Thyroid gland (tissue), 4 donors: ENCODE results near the gene DISP1. TPM values are rescaled to one million over a fixed set of nuclear protein-coding genes. Genes with fewer than 3 reads are reported as not detected.

Experiments
- DNase-seq, 2 donors: peaks; one replicate each; pipeline ENCODE4 v3.0.0-alpha.2; 2019
- H3K27ac ChIP-seq, 3 donors: fragments of 200-600 bp; sonication (generic); 1 replicate in 2 of 3; 2 replicates in 1 of 3; pipeline ENCODE4 v1.5.1; 2016 to 2019; ENCODE audit warnings: mild to moderate bottlenecking in 1 of 3, moderate library complexity in 1 of 3
- H3K27me3 ChIP-seq: fragments of 200-600 bp; sonication (generic); one replicate; pipeline ENCODE4 v1.5.1; 2019
- H3K36me3 ChIP-seq, 2 donors: fragments of 200-600 bp; sonication (generic); one replicate each; pipeline ENCODE4 v1.5.1; 2016 to 2019
- H3K4me1 ChIP-seq, 2 donors: fragments of 200-600 bp; sonication (generic); one replicate each; pipeline ENCODE4 v1.5.1; 2017 to 2019
- H3K4me3 ChIP-seq, 3 donors: fragments of 200-600 bp; sonication (generic); replicated peaks in 1 of 3; 1 replicate in 2 of 3; 2 replicates in 1 of 3; pipeline ENCODE4 v1.5.1; 2016; ENCODE audit warnings: mild to moderate bottlenecking in 1 of 3
- H3K9me3 ChIP-seq: fragments of 200-600 bp; sonication (generic); one replicate; pipeline ENCODE4 v1.5.1; 2017
- POLR2A ChIP-seq, 2 donors: fragments of 450-650 bp; IDR thresholded peaks; one replicate each; pipeline ENCODE4 v1.6.1; 2017; ENCODE audit warnings: antibody characterized with exemption in 2 of 2, mild to moderate bottlenecking in 2 of 2, moderate library complexity in 1 of 2
- WGBS, 2 donors: methylation state at CpG; one replicate each; pipeline ENCODE4 v1.1.5; 2017; 5-methylcytosine and 5-hydroxymethylcytosine counted together
- intact Hi-C: fragments of 100-400 bp; cut with DNase I; formaldehyde crosslinking; loops from one replicate; pipeline ENCODE4 v1.15.1; 2023
- total RNA-seq, 4 donors: library from RNA; depleted of rRNA; stranded (reverse); fragments of >200 nt; gene quantifications; one replicate each; pipeline ENCODE4 v1.2.3, GENCODE V29; 2016
- TF ChIP-seq, protein P1 (sequence below), 6 experiments: fragments of 200-600 bp in 3 of 6; fragments of 450-650 bp in 3 of 6; sonication (generic) in 3 of 6; IDR thresholded peaks; one replicate each; pipeline ENCODE4 v1.5.1; 2016 to 2019; ENCODE audit warnings: antibody characterized with exemption in 6 of 6, mild to moderate bottlenecking in 2 of 6, inconsistent platforms in 1 of 6, moderate library complexity in 1 of 6

Gene DISP1, protein sequence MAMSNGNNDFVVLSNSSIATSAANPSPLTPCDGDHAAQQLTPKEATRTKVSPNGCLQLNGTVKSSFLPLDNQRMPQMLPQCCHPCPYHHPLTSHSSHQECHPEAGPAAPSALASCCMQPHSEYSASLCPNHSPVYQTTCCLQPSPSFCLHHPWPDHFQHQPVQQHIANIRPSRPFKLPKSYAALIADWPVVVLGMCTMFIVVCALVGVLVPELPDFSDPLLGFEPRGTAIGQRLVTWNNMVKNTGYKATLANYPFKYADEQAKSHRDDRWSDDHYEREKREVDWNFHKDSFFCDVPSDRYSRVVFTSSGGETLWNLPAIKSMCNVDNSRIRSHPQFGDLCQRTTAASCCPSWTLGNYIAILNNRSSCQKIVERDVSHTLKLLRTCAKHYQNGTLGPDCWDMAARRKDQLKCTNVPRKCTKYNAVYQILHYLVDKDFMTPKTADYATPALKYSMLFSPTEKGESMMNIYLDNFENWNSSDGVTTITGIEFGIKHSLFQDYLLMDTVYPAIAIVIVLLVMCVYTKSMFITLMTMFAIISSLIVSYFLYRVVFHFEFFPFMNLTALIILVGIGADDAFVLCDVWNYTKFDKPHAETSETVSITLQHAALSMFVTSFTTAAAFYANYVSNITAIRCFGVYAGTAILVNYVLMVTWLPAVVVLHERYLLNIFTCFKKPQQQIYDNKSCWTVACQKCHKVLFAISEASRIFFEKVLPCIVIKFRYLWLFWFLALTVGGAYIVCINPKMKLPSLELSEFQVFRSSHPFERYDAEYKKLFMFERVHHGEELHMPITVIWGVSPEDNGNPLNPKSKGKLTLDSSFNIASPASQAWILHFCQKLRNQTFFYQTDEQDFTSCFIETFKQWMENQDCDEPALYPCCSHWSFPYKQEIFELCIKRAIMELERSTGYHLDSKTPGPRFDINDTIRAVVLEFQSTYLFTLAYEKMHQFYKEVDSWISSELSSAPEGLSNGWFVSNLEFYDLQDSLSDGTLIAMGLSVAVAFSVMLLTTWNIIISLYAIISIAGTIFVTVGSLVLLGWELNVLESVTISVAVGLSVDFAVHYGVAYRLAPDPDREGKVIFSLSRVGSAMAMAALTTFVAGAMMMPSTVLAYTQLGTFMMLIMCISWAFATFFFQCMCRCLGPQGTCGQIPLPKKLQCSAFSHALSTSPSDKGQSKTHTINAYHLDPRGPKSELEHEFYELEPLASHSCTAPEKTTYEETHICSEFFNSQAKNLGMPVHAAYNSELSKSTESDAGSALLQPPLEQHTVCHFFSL (N-terminal part only)
- total RNA-seq = 10 to 100 TPM; 11.5 to 21.4 (median 15.9) TPM

DNA sequence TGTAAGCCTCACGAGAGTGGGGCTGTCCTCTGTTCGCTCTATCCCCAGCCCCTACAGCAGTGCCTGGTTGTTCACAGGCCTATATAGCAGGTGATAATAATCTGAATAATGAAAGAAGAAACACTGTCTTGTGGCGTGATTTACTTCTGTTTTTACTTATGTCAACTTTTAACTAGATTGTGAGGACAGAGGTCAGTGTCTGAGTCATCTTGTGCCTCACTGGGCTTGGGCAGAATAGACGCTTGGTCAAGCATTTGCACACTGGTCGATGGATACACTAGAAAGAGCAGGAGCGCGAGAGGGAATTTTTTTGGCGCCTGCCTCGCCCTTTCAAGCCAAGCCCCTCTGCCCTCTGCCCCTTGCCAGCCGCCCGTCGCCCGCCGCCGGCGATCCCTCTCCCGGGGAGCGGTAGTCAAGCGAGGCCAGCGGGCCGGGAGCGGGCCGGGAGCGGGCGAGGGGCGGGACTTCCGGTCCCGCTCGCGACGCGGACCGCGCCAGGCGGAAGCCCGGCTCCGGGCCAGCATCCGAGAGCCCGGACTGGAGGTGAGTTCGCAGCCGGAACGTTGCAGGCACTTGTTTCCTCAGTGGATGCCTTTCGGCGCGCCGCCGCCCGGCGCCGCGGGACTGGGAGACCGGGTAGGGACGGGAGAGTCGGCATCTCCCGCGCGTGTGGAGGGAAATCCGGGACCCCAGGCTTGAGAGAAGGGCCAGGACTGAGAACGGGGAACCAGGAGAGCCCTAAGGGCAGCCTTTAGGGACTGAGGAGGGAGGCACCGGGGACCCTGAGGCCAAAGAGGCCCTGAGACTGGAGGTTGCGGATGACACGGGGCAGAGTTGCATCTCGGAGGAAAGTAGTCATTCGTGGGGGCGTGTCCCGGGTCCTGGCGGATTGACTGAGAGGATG, at the start of gene DISP1:
DISP1 (plus strand) TSS at position 504 of the 904 bp plus-strand sequence. CDS start 127,785 bp downstream, outside the sequence.
- WGBS, 2 donors = 5 to 14% methylated on average over 14 to 29 of the region's 67 CpGs

DNA sequence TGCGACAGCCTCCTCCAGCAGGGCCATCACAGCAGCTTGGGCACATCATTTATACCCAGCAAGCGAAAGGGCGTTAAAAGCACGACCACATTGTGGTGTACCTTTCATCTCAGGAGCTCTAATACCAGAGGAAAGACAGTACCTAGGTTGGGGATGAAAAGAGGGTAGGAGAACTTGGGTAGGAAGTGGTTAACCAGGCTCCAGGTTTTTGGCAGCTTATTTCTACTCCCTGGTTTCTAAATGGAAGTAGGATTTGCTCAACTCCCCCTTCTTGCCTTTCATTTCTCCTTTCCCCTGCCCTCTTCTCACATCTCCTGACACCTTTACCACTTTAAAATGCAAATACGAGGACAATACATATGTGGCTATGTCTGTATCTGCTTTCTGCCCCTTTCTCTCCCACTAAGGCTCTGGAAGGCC, 47.7 kb upstream of the DISP1 start:
- no peak for TF ChIP-seq POLR2A (IDR thresholded peaks at IDR 0.05)
- TF ChIP-seq, protein P1, sequence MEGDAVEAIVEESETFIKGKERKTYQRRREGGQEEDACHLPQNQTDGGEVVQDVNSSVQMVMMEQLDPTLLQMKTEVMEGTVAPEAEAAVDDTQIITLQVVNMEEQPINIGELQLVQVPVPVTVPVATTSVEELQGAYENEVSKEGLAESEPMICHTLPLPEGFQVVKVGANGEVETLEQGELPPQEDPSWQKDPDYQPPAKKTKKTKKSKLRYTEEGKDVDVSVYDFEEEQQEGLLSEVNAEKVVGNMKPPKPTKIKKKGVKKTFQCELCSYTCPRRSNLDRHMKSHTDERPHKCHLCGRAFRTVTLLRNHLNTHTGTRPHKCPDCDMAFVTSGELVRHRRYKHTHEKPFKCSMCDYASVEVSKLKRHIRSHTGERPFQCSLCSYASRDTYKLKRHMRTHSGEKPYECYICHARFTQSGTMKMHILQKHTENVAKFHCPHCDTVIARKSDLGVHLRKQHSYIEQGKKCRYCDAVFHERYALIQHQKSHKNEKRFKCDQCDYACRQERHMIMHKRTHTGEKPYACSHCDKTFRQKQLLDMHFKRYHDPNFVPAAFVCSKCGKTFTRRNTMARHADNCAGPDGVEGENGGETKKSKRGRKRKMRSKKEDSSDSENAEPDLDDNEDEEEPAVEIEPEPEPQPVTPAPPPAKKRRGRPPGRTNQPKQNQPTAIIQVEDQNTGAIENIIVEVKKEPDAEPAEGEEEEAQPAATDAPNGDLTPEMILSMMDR (IDR thresholded peaks at IDR 0.05) = no peak
- no peak for DNase-seq
- 88 to 89% methylated on average over 5 of the region's 5 CpGs for WGBS, 2 donors

More for the DNA sequence above, at the start of gene DISP1:
- intact Hi-C loops = no loop called here
- H3K27me3 ChIP-seq = no peaks in the 10 kb centered on the region
- no peaks in the 10 kb centered on the region for H3K9me3 ChIP-seq
- peak; percentile 13 to 87 for TF ChIP-seq POLR2A (IDR thresholded peaks at IDR 0.05)
- TF ChIP-seq, protein P1 (IDR thresholded peaks at IDR 0.05) = peak in 1 of 6 experiments; percentile 6
- H3K4me3 ChIP-seq = peak within 1 kb of the TSS; percentile 1 to 94 (median 75)
- H3K4me1 ChIP-seq = peaks cover 24 to 35% of the 10 kb centered on the region in 2 donors
- DNase-seq = peak; percentile 88 to 90
- no peaks in the 10 kb centered on the region for H3K36me3 ChIP-seq
- H3K27ac ChIP-seq = peak within 1 kb of the TSS; percentile 90 to 98 (median 97)

DNA sequence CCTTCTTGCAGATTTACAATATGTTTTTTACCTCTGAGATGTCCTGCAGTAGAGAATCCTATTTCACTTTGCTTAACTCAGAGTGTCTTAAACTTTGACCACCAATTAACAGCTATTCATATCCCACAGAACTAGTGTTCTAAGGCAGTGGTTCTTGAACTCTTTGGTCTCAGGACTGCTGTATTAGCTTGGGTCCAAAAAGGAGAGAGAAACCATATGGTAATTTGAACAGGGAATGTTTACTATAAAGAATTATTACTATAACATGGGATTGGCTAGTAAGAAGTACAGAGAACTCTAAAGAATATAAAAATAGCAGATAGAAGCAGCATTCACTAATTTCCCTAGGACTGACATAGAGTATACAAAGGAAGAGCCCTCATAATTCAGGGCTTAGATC, 46.2 kb upstream of the DISP1 start:
- Histone ChIP-seq H3K27me3 (no peaks in the 10 kb centered on the region), H3K27ac (no peak overlapping the region), H3K4me1 (peaks cover 3% of the 10 kb centered on the region in 2 donors), H3K36me3 (no peaks in the 10 kb centered on the region), H3K9me3 (no peaks in the 10 kb centered on the region), H3K4me3 (no peak overlapping the region)
- no peak for DNase-seq
- intact Hi-C loops = no loop called here
- TF ChIP-seq, protein P1 (IDR thresholded peaks at IDR 0.05) = no peak
- no peak for TF ChIP-seq POLR2A (IDR thresholded peaks at IDR 0.05)

More for the DNA sequence above, 47.7 kb upstream of the DISP1 start:
- Histone ChIP-seq H3K27me3 (no peaks in the 10 kb centered on the region), H3K4me3 (no peak overlapping the region), H3K9me3 (no peaks in the 10 kb centered on the region), H3K36me3 (no peaks in the 10 kb centered on the region), H3K27ac (no peak overlapping the region), H3K4me1 (no peaks in the 10 kb centered on the region)
- intact Hi-C loops = no loop called here

DNA sequence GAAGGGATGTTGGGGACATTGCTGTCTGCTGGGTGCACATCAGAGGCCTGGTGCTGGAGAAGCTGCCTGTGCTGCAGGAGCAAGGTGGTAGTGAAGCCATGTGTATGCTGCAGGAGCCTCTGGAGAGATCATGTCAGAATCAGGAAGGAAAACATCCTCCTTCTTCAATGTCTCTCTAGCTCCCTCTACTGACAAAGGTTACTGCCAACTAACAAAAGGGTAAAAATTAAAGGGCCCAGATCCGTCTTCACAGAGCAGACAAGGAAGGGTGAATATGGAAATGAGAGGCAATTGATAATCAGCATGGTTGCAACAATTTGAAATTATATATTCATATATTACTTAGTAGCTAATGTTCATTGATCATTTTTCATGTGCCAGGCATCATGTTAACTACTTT, 45.7 kb upstream of the DISP1 start:
- H3K4me3 ChIP-seq = no peak overlapping the region
- DNase-seq = no peak
- no peaks in the 10 kb centered on the region for H3K9me3 ChIP-seq
- intact Hi-C loops = no loop called here
- no peak overlapping the region for H3K27ac ChIP-seq
- peaks cover 3% of the 10 kb centered on the region in 2 donors for H3K4me1 ChIP-seq
- no peaks in the 10 kb centered on the region for H3K27me3 ChIP-seq
- WGBS, 2 donors = 84 to 90% methylated on average over 1 of the region's 1 CpG
- no peaks in the 10 kb centered on the region for H3K36me3 ChIP-seq
- no peak for TF ChIP-seq POLR2A (IDR thresholded peaks at IDR 0.05)
- TF ChIP-seq, protein P1 (IDR thresholded peaks at IDR 0.05) = no peak
